Vagina (tissue), 2 donors: ENCODE measurements around the gene PNMA8C.

Experiments
- CTCF ChIP-seq, 3 experiments: fragments of 450-650 bp in 2 of 3; fragments of 200-600 bp in 1 of 3; sonication (generic) in 1 of 3; IDR thresholded peaks; one replicate each; pipeline ENCODE4 v1.5.1; 2017 to 2019; ENCODE audit warnings: antibody characterized with exemption in 3 of 3, mild to moderate bottlenecking in 2 of 3, moderate library complexity in 2 of 3
- POLR2A ChIP-seq, 2 donors: fragments of 450-650 bp; IDR thresholded peaks; one replicate each; pipeline ENCODE4 v1.6.1; 2017; ENCODE audit warnings: antibody characterized with exemption in 2 of 2, mild to moderate bottlenecking in 2 of 2, moderate library complexity in 2 of 2
- POLR2AphosphoS5 ChIP-seq, 2 donors: sonication (generic); formaldehyde crosslinking; IDR thresholded peaks; one replicate each; pipeline ENCODE4 v1.9.0; 2017; ENCODE audit warnings: antibody characterized with exemption in 2 of 2, mild to moderate bottlenecking in 2 of 2, low read depth in 1 of 2; ENCODE audit not compliant: insufficient read depth in 1 of 2

- TF ChIP-seq POLR2AphosphoS5 (IDR thresholded peaks at IDR 0.05; ENCODE audit: insufficient read depth in 1 of 2, low read depth in 1 of 2), result no peak
- TF ChIP-seq POLR2A (IDR thresholded peaks at IDR 0.05), result no peak
- TF ChIP-seq CTCF (IDR thresholded peaks at IDR 0.05), result no peak
Observed at GRCh38 chr19:46427518-46428045, 1.2 kb downstream of the PNMA8C start.
